GM18519 (cell line): ENCODE results near the gene PREX1.
"Not testable (repeated sequence)": the region's sequence is repeated elsewhere in the genome, so short reads cannot be mapped to it uniquely, and the experiment has no call there.

Experiments
- ATAC-seq: cut with Tn5 transposase; IDR thresholded peaks from one replicate; pipeline ENCODE4 v1.9.1; 2021; ENCODE audit warnings: mild to moderate bottlenecking, moderate library complexity; ENCODE audit not compliant: unreplicated experiment, low FRiP score

Gene PREX1

GRCh38 chr20:48846516-48847492, 19.0 kb upstream of the PREX1 start:
- ATAC-seq = peak; percentile 72

- ATAC-seq = no peak
These were observed 18.0 kb upstream of the PREX1 start for GRCh38 chr20:48845721-48846306.

GRCh38 chr20:48844996-48845395, 17.2 kb upstream of the PREX1 start:
- ATAC-seq = no peak

- ATAC-seq = not testable (repeated sequence)
These were observed 16.1 kb upstream of the PREX1 start for GRCh38 chr20:48843896-48844295.

- ATAC-seq = no peak
These were observed 15.4 kb upstream of the PREX1 start for GRCh38 chr20:48843057-48843806.

DNA sequence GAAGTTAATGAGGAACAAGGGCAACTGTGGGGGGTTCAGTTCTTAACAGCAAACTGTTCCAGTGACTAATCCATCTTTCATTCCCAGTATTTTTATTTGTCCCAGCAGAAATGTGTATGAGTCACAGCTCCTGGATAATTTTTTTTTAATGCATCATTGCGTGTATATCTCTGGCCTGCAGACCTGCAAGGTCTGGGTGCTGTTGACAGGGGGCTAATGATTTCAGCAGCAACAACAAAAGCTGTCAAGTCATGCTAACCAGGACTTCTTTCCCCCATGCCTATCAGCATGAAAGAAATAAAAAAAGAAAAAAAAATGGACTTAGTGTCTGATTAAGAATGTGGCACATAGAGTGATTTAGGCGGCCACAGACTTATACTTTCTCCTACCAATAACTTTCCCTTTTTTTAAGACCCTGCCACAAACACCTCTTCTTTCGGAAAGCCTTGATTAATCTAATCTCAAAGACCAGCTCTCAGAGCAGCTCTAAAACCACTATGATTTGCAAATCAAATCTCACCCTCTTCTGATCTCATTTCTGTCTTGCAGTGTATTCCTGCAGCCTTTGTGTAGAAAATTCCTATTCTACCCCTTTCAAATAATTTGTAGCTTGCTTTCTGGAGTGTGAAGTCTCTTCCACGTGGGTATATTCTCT, 14.2 kb upstream of the PREX1 start:
- ATAC-seq = no peak

DNA sequence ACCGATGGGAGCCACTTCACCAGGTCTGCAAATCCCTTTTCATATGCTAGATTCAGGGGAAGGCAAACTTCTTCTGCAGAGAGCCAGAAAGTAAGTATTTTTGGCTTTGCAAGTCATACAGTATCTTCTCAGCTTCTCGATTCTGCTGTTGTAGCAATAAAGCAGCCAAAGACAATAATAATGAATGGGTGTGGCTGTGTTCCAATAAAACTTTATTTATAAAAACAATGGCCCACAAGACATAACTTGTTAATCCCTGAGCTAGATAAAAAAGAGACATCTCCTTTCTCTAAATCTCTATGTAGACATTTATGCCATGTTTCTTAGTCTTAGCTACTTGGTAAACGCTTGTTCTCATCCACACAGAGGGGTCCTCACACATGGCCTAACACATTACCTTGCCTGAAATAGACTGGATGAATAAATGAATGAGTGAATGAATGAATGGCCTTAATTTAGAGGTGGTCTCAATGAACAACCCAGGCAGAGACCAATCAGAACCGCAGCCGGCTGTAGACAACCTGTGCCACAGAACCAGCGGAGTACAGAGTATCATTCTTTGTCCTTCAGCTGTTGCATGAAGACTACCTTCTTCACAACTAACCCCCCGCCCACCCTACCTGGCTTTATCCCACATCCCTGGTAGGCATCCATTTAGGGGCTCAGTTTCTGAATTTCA, 13.5 kb upstream of the PREX1 start:
- ATAC-seq = no peak

GRCh38 chr20:48839154-48839917, 11.5 kb upstream of the PREX1 start:
- ATAC-seq = no peak

- ATAC-seq = no peak
These were observed 9.2 kb upstream of the PREX1 start for GRCh38 chr20:48837014-48837413.

DNA sequence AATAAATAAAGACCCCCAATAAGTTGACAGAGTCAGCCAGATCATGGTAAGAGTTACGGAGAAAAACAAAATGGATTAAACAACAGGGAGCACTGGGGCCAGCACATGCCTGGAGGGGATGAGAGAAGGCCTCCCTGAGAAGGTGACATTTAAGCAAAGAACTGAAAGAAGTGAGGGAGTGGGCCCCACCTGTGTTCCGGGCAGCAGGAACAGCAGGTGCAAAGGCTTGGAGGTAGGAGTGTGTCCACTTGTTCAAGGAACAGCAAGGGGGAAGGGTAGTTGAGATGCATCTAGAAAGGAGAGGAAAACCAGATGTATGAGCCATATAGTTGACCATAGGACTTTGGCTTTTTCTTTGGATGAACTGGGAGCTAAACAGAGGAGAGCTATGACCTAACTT, 7.6 kb upstream of the PREX1 start:
- ATAC-seq = no peak

DNA sequence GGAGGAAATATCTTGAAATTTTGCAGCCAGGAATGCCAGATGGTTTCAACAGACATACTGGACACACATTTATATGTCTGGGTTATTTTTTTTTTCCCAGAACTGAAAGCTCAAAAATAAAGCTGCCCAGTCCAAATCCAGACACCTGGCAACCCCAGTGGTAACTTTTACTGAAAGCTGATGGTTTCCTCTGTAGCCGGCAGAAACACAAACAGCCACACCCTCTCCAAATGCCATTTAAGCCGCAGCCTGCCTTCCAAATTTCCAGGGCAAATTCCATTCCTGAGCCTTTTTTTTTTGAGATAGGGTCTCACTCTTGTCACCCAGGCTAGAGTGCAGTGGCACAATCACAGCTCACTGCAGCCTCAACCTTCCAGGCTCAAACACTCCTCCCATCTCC, 6.5 kb upstream of the PREX1 start:
- no peak for ATAC-seq

DNA sequence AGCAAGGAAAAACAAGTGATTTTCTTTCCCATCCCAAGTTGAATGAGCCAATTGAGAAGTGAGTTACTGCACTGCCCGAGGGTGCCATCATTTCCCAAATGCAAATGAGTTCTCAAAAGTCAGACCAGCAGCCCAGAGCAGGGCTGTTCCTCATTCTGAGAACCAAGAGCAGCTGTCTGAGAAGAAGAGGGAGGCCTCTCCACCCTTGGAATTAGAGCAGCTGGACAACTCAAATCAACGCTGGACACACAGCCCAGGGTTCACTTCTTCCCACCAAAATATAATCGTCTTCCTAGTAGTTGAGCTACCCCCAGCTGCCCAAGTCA, 4.6 kb upstream of the PREX1 start:
- no peak for ATAC-seq

- no peak for ATAC-seq
These were observed 4.1 kb upstream of the PREX1 start for GRCh38 chr20:48831718-48832404.

- ATAC-seq = no peak
These were observed 3.1 kb upstream of the PREX1 start for GRCh38 chr20:48830826-48831318.

GRCh38 chr20:48829940-48830339, 2.1 kb upstream of the PREX1 start:
- ATAC-seq = no peak

DNA sequence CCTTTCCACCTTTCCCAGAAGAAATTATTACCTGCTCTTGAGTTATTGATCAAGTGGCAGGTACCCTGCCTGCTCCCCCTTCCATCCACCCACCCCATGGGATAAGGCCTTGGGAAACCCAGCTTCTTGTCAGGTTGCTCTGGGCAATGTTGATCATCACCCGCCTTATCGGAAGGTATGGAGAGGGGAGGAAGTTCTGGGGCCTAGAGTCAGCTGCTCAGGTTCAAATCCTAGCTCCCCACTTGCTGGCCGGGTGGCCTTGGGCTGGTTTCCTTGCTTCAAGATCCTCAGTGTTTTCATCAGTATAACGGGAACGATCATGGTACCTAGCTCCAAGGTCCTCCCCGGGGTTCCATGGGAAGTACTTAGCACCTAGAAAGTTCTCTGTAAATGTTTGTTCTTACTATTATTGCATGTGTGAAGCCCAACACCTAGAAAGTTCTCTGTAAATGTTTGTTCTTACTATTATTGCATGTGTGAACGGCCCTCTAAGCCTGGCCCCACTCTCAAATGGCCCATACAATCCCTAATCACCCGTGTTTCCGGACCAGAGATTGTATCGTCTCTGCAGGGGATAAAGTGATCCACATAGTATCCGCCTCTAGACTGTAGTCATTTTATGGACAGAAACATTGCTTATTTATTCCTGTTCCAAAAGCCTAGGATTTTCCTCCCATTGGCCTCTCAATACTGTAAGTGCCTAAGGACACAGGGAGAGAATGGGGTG, 1.1 kb upstream of the PREX1 start:
- no peak for ATAC-seq

DNA sequence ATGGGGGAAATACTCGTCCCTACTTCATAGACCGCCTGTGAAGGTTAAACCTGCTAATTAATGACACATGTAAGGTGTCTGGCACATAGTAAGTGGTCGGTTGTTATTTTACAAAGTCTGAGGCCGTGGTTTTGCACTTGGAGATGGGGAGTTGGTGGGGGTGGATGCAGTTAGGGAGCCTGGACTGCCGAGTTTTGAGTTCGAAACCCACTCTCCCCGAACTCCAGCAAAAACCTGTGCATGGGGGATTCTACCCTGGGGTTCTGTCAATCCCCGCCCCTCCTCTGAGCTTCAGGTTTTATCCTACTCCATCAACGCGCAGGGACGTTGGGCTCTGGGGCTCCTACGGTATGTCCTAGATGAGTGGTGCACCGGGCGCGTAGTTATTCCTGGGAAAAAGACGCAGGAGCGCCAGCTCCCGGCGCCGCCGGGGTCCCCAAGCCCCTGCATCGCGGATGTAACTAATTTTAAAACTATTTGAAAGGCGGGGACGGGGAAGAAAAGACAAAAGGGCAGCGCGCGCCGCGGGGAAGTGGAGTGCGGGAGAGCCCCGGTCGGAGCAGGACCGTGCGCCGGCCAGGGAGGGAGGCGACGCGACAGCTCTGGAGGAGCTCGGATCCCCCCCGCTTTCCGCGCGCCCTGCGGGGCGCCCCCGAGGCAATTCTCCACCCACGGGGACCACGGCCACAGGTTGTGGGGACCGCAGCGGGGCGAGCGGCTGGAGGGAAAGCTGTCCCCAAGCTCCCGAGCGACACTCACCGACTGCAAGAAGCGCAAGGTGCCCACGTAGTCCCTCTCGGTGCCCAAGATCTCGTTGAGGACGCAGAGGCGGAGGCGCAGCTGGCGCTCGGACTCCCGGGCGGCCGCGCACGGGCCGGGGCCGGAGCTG, 672 bp downstream of the PREX1 start:
- ATAC-seq = no peak
